Neuron (in vitro differentiated cells): ENCODE data around the gene RNF220.

ENCODE experiments used
- H2AFZ ChIP-seq: one replicate; pipeline ENCODE4 v1.6.1; 2013; ENCODE audit warnings: low read depth, mild to moderate bottlenecking, inconsistent platforms, low read length, moderate library complexity
- H3K27me3 ChIP-seq: one replicate; pipeline ENCODE4 v1.6.1; 2013; ENCODE audit warnings: low read length; ENCODE audit not compliant: insufficient read depth
- H3K36me3 ChIP-seq: one replicate; pipeline ENCODE4 v1.6.1; 2013; ENCODE audit warnings: low read length; ENCODE audit not compliant: insufficient read depth
- H3K4me1 ChIP-seq: one replicate; pipeline ENCODE4 v1.6.1; 2013; ENCODE audit warnings: low read length; ENCODE audit not compliant: insufficient read depth
- H3K4me3 ChIP-seq: 2 replicates; pipeline ENCODE4 v1.5.1; 2013; ENCODE audit warnings: mild to moderate bottlenecking, low read length, moderate library complexity
- H3K9me3 ChIP-seq: one replicate; pipeline ENCODE4 v1.6.1; 2013; ENCODE audit warnings: low read length

The RNF220 gene

DNA sequence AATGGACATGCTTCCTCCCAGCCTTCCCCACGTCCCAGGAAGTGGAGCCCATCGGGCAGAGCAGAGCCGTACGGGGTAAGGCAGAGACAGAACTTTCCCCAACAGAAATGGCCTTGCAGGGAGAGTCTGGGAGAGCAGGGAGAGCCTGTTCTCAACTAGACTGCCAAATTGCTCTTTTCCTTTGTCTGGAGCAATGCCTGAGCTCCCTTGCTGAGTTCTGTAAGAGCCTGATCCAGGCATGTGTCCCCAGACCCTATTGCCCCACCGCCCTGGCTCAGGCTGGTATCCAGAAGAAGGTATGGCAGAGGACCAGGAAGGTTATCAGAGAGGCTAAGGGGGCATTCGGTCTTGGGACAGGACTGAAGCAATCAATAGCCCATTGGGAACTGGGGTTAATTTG, 189.3 kb downstream of the RNF220 start:
- no peak overlapping the region for H2AFZ ChIP-seq
- H3K27me3 ChIP-seq: no peaks in the 10 kb centered on the region
- H3K4me3 ChIP-seq: no peak overlapping the region
- H3K9me3 ChIP-seq: peaks cover 5% of the 10 kb centered on the region
- peaks cover 8% of the 10 kb centered on the region for H3K4me1 ChIP-seq
- peaks cover 3% of the 10 kb centered on the region for H3K36me3 ChIP-seq

DNA sequence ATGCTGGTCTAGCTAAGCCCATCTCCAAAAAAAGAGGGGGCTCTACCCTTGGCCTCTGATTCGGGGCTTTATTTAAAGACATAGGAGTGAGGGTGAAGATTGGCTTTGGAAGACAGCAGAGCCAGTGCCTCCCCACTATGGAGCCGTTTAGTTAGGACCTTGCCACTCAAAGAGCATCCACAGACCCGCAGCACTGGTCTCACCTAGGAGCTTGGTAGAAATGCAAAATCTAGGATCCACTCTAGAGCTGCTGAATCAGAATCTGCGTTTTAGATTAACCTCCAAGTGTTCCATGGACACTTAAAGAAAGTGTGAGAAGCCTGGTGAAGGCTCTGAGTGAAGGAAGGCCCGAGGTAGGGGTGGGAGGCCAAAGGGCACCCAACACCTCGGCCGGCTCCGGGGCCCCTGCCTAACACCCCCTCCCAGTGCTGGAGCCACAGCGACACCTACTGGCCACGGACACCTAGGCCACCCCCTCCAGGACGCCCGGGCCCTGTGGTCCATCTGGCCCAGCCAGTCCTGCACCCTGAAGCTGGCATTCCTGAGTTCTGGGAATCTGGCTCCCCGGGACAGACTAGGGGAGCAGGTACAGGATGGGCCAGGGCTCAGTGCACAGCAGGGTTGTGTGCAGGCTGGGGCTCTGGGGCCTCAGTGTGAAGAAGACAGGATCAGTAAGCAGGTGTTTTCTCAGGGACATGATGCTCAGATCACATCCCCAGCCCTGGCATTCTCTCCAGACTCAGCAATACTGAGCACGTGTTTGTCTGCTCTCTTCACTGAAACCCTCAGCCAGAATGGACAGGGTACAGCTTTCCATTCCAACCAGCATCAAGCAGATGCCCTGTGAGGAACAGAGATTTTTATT, 190.0 kb downstream of the RNF220 start:
- Histone ChIP-seq H3K36me3 (peaks cover 3% of the 10 kb centered on the region), H3K4me1 (peaks cover 8% of the 10 kb centered on the region), H2AFZ (no peak overlapping the region), H3K9me3 (peaks cover under 1% of the 10 kb centered on the region), H3K27me3 (no peaks in the 10 kb centered on the region), H3K4me3 (no peak overlapping the region)

DNA sequence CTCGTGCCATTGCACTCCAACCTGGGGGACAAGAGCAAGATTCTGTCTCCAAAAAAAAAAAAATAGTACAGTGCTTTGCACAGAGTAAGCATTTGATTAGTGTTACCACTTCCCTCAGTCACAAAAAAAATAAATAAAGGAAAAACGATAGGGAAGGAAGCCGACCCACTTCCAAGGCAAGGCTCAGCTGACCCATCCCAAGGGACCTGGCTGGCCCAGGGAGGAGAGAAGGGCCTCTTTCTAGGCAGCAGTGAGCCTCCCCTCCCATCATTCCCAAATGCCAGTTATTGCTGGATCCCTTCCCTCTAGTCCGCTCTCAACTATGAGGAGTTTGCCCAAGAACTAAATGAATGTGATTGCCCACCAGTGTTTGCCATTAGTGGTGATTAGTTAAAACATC, 191.5 kb downstream of the RNF220 start:
- H3K27me3 ChIP-seq: no peaks in the 10 kb centered on the region

DNA sequence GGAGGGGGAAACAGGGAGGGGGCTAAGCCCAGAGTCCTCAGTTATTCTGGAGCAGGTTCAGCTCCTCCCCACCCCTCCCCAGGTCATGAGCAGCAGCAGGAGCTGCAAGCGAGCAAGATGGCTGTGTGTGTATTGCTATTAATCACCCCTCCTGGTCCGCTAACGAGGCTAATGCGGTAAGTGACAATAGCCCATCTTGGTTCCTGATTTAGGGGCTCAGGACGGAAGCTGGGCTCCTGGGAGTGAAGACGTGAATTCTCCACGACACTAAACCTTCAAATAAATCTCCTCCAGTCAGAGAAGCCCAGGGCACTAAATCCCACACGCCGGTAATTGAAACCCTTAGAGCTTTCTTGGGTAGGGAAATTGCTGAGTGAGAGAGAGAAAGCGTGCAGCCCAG, 193.1 kb downstream of the RNF220 start:
- Histone ChIP-seq H3K27me3 (no peaks in the 10 kb centered on the region), H2AFZ (no peak overlapping the region), H3K4me3 (no peak overlapping the region), H3K9me3 (no peaks in the 10 kb centered on the region), H3K36me3 (peaks cover 3% of the 10 kb centered on the region), H3K4me1 (peaks cover 8% of the 10 kb centered on the region)

More for the DNA sequence above, 191.5 kb downstream of the RNF220 start:
- Histone ChIP-seq H3K4me1 (peaks cover 8% of the 10 kb centered on the region), H3K4me3 (no peak overlapping the region), H2AFZ (no peak overlapping the region), H3K9me3 (no peaks in the 10 kb centered on the region), H3K36me3 (peaks cover 3% of the 10 kb centered on the region)

DNA sequence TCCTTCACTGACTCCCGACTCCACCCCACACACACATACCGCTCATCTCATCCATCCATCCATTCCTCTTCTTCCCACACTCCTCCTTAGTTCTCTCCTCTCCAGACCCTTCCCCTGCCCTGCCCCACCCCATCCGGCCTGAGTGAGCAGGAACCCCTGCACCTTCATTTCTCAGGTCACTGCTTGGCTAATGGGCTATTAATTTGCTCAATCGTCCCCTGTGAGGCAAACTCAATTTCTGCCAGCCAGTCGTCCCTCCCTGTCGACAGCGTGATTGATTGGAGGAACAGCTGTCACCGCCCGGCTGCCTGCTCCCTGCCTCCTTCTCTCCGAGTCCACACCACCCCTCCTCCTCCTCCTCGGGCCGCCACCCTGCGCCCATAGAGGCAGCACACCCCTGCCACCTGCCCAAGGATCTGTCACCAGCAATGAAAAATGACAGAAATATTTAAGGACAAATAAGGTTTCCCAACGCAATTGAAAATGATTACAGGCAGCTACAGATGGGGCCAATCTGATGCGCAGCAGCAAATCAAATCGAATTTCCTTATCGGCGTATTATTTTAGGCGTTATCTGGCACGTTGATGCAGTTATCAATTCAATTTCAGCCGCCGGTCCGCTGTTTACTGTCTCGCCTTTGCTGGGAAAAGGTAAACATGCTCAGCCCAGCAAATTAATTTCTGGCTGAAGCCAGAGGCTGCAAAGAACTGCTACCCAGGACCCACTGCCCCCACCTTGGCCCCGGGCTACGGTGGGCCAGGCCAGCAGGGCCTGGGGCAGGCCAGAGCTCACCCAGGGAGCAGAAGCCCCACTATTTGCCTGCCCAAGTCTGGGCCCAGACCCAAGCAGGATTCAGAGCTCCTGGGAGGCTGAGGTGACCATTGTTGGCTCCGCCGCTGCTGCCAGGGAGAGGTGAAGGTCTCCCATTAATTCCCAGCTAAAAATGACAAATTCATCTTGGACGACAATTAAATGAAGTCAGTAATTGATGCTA, 197.9 kb downstream of the RNF220 start:
- H3K27me3 ChIP-seq: no peaks in the 10 kb centered on the region
- no peaks in the 10 kb centered on the region for H3K4me1 ChIP-seq
- H3K4me3 ChIP-seq: no peak overlapping the region
- no peak overlapping the region for H2AFZ ChIP-seq
- H3K36me3 ChIP-seq: no peaks in the 10 kb centered on the region
- H3K9me3 ChIP-seq: no peaks in the 10 kb centered on the region

DNA sequence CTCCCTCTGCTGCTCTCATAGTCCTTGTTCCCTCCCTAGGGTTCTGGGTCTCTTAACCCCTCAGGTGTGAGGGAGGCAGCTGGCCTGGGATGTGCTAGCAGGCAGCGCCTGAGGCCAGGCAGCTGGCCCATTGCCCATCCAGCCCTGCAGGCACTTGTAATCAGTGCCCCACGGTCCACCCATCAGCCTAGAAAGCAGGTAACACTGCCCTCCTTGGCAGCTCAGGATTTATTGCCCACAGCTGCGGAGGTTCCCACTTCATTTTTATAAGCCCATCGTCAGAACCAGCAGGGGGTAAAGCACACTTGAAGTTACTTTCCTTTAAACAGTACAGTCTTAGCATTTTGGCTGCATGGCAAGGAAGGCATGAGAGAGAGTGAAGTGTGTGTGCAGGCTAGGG, 198.7 kb downstream of the RNF220 start:
- Histone ChIP-seq H3K9me3 (no peaks in the 10 kb centered on the region), H3K4me1 (no peaks in the 10 kb centered on the region), H3K27me3 (no peaks in the 10 kb centered on the region), H3K4me3 (no peak overlapping the region), H3K36me3 (no peaks in the 10 kb centered on the region), H2AFZ (no peak overlapping the region)

DNA sequence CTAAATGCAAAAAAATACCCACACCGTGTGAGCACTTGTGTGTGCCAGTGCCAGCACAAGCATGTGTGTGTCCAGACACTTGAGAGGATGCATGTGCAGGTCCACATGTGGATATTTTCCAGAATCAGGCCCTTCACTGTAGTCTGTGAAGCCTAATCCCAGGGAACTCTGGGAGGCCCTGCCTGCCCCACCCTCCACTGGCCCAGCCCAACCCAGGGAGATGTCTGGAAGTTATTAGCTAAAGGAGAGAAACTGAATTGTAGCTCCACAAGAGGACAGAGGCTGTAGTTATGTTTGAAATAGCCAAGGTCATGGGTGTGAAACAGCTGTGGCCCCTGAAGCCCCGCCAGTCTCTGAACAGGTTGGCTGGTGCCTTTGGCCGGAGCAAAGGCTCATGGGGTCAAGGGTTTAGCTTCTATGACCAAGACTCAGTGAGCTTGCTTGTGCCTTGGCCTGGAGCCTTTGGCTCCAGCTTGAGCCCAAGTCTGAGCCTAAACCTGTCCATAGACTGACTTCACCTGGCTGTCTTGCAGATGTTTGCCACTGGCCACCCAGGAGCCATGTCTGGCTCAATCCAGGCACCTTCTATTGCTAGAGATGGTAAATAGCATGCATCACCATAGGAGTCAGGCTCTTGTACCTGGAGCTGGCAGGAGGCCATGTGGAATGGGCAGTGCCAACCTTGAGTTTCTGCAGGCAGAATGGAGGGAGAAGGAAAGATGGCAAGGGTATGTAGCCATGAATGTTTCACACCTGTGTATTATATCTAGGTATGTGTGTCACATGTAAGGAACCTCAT, 199.3 kb downstream of the RNF220 start:
- H3K4me1 ChIP-seq: no peaks in the 10 kb centered on the region
- H3K27me3 ChIP-seq: no peaks in the 10 kb centered on the region

DNA sequence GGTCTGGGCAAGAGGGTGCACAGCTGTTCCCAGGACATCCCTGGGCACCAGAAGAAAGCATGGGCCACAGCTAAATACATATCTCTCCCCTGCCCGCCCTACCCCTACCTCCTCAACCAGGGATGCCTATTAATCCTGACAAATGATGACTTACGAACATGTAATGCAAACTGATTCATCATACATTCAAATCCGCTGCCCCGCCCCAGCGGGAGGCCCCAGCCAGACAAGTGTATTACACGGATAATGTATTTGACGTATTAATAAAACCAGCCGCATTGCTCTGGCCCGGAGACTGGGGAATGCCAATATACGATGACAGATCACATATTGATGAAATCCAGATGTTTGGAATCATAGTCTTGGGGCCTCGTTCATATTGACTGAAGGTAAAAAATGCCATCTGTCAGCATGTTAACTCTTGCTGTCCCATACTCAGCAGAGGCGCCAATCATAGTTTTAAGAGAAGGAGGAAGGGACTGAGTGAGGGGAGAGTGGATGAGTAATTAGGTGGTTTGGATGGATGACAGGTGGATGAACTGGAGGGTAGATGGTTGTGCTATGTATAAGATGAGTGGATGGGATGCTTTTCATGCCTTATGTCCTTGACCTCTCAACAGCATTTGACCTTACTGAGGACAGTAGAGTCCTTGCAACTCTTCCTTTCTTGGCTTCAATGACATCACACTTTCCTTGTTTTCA, 201.0 kb downstream of the RNF220 start:
- Histone ChIP-seq H3K4me1 (no peaks in the 10 kb centered on the region), H3K4me3 (no peak overlapping the region), H3K9me3 (no peaks in the 10 kb centered on the region), H3K27me3 (no peaks in the 10 kb centered on the region), H2AFZ (no peak overlapping the region), H3K36me3 (no peaks in the 10 kb centered on the region)

More for the DNA sequence above, 199.3 kb downstream of the RNF220 start:
- Histone ChIP-seq H2AFZ (no peak overlapping the region), H3K4me3 (no peak overlapping the region), H3K9me3 (no peaks in the 10 kb centered on the region), H3K36me3 (no peaks in the 10 kb centered on the region)

DNA sequence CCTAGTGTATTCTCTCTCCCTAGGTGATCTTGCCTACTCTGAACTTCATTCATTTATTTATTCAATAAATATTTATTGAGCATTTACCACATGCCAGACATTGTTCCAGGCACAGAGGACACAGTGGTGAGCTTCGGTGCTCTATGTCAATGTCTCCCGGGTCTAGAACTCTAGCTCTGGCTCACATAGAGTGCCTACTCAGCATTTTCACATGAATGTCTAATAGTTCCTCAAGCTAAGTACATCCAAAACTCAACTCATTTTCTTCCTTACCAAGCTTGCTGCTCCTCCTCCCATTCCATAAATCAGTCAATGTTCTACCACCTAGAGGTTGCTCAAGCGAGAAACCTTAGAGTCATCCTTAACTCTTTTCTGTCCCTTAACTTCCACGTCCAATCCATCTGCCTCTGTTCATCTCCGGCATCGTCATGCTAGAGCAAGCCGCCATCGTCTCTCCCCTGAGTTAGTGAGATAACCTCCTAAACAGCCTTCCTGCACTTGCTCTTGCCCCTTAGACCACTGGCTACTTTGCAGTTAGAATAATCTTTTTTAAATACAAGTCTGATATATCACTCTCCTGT, 201.7 kb downstream of the RNF220 start:
- H3K27me3 ChIP-seq: no peaks in the 10 kb centered on the region
- H3K36me3 ChIP-seq: no peaks in the 10 kb centered on the region
- H3K4me3 ChIP-seq: no peak overlapping the region
- no peak overlapping the region for H2AFZ ChIP-seq
- no peaks in the 10 kb centered on the region for H3K9me3 ChIP-seq
- no peaks in the 10 kb centered on the region for H3K4me1 ChIP-seq

DNA sequence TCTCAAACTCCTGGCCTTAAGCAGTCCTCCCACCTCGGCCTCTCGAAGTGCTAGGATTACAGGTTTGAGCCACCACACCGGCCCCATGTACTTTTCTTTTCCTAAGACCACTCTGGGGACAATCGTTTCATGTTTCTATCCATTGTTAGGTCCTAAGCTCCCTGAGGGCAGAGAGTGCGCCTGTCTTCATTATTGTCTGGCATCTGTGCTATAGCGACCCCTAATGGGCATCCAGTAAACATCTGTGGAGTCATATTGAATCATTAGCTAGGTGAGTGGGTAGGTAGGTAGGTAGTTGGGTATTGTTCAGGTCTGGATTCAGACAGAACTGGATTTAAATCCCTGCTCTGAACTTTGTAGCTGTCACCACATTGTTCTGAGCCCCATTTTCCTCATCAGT, 203.1 kb downstream of the RNF220 start:
- Histone ChIP-seq H3K4me3 (no peak overlapping the region), H3K36me3 (no peaks in the 10 kb centered on the region), H2AFZ (no peak overlapping the region), H3K4me1 (no peaks in the 10 kb centered on the region), H3K9me3 (no peaks in the 10 kb centered on the region), H3K27me3 (no peaks in the 10 kb centered on the region)

DNA sequence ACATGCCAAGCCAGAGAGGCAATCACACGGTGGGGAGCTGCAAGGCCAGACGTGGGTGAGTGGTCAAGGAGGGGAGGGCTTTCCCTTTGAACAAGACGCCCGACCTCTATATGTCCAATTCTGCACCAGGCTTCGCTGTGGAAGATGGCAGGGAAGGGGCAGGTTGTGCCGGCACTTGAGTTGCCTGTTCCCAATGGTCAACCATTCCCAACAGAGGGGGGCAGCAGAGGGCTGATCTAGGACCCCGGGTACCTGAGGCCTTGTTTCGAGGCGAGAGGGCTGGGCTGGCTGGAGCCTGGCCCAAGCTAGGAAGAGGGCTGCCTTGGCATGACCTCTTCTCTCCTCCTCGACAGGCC, 204.3 kb downstream of the RNF220 start:
- Histone ChIP-seq H2AFZ (no peak overlapping the region), H3K4me3 (no peak overlapping the region), H3K36me3 (no peaks in the 10 kb centered on the region), H3K27me3 (no peaks in the 10 kb centered on the region), H3K4me1 (no peaks in the 10 kb centered on the region), H3K9me3 (no peaks in the 10 kb centered on the region)
